Anterior cingulate cortex (tissue), 58 donors: ENCODE results near the gene CELF2.
A peak's percentile ranks its signal among the peaks of the same experiment; 100 is the strongest.
"Not testable (repeated sequence)": the region's sequence is repeated elsewhere in the genome, so short reads cannot be mapped to it uniquely, and the experiment has no call there.

ENCODE experiments used
- DNase-seq, 58 donors: peaks; one replicate each; lab custom pipeline; 2025; lab: John Stamatoyannopoulos, UW

Gene CELF2

GRCh38 chr10:11331046-11331577 lies 313.4 kb downstream of the CELF2 start:
- no peak for DNase-seq

GRCh38 chr10:11331726-11332125 lies 314.1 kb downstream of the CELF2 start:
- no peak for DNase-seq

DNA sequence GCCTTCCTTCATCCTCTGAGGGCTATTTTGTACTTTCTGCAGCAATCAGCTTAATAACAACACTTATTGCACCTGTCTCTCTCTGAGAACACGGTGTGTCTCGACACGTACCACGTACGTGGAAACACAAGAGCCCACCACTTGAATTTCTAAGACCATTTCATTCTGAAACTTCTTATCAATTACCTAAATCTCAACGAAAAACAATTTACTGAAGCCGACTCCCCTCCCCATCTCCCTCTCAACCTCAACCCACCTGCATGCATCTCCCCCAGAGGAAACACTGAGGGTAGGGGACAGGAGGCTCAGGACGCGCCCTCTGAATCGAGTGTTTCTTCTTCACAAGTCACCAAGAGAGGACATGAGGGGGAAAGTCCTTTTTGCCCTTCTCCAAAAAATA lies 315.2 kb downstream of the CELF2 start:
- DNase-seq: no peak

GRCh38 chr10:11334436-11334835 lies 316.8 kb downstream of the CELF2 start:
- DNase-seq: no peak

- peak in 1 of 58 donors; percentile 23 for DNase-seq
Observed at GRCh38 chr10:11335167-11335652, 317.5 kb downstream of the CELF2 start.

- peak in 1 of 58 donors; percentile 22 for DNase-seq
Observed at GRCh38 chr10:11335881-11336430, 318.3 kb downstream of the CELF2 start.

DNA sequence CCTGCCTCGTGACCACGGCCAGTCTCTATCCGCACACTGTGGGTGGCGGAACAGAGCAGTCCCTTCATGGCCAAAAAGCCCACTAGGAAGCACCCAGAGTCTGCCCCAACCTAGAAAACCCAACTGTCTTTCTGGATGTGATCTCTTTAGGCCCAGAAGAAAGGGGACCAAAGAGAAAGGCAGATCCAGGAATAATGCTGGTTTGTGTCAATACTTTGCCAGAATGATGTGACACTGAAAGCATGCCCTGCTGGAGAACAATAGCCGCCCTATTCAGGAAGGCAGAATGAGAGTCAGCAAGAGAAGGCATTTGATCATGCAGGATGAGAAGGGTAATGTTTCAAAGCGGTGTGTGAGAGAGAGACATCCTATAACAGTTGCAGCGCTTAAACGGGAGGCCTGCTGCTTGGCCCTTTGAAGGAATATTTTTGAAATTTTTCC lies 319.1 kb downstream of the CELF2 start:
- peak in 18 of 58 donors; percentile 25 to 73 (median 50) for DNase-seq

DNA sequence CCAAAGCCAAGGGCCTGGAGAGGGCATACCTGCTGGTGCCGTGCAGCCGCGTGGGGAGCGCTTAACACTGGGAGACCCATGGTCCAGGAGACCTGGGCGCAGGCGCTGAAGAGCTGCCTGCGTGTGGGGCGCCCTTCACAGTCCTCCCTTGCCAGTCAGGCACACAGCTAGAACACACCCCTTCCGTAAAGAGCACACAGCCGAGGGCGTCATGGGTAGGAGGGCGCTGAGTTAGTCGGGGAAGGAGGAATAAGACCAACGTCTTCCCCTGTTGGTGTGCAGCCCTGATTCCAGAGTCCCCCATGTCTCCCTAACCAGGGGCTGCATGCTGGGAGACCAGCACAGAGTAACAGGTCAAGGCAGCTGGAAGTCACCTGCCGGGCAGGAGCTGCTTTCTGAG lies 319.8 kb downstream of the CELF2 start:
- DNase-seq: peak in 15 of 58 donors; percentile 22 to 65 (median 41)

DNA sequence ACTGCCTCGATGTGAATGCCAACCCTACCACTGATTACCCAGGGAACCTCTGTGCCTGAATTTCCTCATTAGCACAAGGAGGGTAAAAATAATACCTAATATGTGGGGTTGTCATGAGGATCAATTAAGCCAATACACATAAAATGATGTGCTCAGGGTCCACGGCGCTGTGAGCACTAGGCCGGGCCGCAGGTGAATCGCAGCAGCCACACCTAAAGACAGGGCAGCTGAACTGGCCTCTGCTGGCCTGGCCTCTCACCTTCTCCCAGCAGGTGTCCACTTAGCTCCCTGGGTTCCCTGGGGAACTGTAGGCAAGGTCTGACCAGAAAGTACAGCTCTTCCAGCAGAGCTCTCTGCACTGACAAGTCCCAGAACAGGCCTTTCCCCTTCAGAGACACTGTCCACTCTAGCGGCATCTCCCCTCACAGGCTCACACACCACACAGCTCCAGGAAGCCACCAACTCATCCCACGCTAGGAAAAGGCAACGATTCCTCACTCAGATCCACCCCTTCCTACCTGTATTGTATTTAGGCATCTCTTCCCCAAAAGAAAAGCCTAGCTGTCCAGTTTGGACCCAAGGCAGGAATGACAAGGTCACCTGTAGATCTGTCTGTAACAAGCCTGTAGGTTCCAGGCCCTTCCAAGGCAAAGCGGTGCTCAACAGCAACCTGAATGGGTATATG lies 320.6 kb downstream of the CELF2 start:
- DNase-seq: peak in 1 of 58 donors; percentile 48

DNA sequence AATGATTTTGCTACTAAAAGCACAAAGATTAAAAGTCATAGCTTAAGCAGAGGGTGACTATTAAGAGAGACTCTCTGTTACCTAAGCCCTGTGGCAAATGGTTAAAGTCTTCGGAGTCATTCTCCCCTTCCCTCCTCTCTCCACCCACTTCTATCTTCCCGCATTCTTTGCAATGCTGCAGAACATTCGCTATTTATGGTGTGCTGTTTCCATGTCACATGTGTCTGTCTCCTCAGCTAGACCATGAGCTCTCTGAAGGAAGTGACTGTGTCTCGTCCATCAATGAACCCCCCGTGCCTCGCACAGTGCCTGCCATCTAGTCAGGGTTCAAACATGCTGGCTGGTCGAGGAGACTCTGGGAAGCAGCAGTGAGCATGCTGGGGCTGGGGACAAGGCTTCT lies 321.3 kb downstream of the CELF2 start:
- peak in 4 of 58 donors; percentile 16 to 56 (median 31) for DNase-seq

DNA sequence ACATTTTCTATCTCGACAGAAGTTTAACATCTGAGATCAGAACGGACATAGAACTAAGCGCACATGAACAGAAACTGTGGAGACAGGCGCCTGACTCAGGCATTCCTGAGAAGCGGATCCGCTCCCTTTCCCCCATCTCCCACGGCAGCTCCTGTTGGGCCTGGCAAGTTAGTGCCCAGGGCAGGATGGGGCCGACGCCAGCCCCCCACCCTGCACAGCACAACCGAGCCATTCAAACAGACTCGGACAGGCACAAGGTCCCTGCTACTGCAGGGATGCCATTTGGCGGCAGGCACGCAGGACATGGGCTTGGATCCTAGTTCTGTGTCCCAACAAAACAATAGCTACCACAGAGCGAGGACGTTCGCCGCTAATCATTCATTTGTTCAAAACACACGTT lies 322.0 kb downstream of the CELF2 start:
- DNase-seq: peak in 2 of 58 donors; percentile 13 to 20

DNA sequence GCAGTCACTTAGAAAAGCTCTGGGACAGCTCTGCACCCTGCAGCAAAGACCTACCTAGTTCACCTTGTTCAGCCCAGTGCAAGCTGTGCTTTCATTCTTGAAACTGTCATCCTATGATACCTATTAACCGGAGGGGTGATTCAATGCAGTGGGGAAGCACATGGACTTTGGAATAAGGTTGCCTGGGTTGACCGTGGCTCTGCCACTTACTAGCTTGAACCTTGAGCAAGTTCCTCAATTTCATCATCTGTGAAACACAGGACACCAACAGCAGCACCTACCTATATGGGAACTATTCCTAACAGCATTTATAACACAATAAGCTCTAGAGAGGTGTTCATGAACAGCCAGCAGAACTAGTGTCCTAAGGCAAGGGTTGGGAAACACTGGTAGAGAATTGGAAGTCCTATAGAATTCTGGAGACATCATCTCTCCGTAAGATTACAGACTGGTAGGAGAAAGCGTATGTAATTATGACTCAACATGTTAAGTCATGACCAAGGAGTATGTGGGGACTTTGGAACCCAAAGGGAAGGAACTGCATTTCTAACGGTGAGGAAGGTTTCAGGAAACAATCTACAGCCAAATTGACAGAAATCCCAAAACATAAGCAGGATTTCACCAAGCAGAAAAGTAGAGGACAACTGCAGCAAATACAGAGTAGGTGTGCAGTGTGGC lies 323.8 kb downstream of the CELF2 start:
- DNase-seq: no peak

DNA sequence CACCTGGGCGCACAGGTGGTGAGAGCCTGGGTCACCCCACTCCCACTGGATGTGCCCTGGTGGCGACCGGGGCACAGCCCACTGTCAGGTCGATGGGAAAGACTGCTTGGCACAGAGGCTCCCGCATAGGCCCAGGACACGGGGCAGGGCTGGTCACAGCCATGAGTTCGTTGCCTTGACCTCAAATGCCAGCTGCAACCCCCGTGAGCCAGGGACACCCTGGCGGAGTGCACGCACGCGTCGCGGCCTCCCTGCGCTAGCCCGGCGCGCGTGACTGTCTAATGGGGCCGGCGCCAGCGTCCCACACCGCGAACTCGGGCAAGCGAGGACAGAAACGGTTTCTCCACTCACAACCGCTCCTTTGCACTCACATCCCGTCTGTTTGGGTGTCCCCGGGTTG lies 326.4 kb downstream of the CELF2 start:
- no peak for DNase-seq

DNA sequence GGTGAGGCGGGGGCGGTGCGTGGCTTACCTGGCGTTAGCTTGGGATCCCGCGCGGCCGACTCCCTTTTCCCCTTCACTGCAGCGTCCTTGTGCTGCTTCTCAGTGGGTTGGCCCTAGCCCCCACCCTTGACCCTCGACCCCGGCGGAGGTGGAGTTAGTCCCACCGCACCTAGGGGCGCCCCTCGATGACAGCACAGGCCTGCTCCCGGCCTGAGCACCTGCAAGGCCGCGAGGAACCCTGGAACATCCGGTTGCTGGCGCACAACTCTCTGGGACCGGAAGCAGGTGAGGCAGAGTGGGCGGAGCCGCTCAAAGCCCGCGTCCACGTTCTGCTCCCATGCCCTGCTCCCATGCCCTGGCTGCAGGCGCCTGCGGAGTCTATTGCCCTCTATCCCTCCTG lies 326.9 kb downstream of the CELF2 start:
- no peak for DNase-seq

DNA sequence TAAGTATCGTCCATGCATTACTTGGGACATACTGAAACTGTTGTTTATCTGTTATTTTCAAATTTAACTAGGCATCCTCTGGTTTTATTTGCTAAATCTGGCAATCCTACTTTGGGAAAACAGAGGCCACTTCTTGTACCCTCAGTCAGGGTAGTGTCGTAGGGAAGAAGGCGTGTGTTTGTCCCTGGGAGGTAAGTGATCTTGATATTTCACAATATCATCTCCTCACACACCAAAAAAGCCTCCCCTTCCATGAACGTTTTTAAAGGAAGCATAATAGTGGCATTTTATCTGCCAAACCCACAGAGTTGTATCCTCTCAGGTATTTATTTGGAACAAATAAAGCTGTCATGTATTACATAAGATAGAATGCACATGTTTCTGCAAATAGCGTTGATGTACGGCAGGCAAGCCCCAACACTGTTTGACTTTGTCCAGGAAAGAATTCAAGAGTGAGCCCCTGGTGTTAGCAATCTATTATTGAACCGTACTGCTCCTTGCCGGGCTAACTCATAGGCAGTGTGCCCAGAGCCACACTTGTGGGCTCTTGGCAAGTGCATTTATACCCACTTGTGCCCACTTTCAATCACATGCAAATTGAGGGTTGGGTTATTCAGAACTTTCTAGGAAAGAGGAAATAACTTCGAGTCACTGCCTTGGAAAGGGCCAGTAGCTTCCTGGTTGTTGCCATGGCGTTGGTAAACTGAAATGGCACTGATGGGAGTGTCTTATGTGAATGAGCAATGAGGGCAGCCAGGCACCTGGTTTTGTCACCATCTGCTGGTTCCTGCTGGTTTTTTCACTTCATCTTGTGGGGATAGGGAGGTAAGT lies 327.8 kb downstream of the CELF2 start:
- DNase-seq: peak in 3 of 58 donors; percentile 10 to 19 (median 18)

DNA sequence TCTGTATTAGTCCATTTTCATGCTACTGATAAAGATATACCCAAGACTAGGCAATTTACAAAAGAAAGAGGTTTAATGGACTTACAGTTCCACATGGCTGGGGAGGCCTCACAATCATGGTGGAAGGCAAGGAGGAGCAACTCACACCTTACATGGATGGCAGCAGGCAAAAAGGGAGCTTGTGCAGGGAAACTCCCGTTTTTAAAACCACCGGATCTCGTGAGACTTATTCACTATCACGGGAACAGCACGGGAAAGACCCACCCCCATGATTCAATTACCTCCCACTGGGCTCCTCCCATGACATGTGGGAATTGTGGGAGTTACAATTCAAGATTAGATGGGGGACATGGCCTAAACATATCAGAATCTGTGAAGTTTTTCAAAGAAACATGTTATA lies 329.9 kb downstream of the CELF2 start:
- not testable (repeated sequence) for DNase-seq

DNA sequence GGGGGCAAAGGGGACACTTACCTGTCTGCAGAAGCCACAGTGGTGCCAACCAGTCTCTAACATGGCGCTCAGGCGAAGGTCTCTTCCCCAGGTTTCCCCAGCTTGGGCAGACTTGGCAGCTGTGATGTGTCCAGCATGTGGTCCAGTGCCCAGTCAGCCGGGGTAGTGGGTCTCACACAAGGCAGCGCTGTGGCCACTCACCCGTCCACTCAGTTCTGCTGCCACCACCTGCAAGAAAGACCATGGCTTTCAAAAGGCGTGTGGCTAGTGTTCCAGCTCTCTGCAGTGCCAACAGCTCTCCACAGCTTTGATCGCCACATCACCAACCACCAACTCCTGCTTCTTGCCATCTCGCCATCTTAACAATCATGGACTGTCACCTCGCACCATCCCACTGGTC lies 334.1 kb downstream of the CELF2 start:
- DNase-seq: no peak

- no peak for DNase-seq
Observed at GRCh38 chr10:11353006-11353896, 335.6 kb downstream of the CELF2 start.

DNA sequence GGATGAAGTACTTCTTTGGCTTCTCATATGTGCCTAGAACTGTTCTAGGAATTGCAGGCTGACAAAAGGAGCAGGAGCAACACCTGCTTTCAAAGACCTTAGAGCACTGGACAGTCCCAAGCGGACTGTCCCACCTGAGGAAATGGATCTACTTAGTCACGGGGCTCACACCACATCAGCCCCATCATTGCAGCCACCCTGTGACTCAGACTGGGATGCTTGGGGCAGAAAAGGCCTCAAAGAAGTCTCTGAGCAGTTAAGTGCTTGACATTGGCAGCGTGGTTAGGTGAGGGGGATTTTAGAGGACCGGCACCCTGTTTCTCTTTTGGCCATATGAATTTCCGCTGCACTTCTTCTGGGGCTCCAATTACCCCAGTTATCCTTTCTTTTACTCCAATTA lies 337.2 kb downstream of the CELF2 start:
- DNase-seq: no peak
